SK-N-SH (cell line): ENCODE data around the gene CDCP1. TPM values are rescaled to one million over a fixed set of nuclear protein-coding genes. Genes with fewer than 3 reads are reported as not detected.
A peak's percentile ranks its signal among the peaks of the same experiment; 100 is the strongest.

Source experiments
- CTCF ChIA-PET: fragments of 300-600, 350-600 bp; formaldehyde crosslinking; extraction: SDS; loops from one replicate; lab custom pipeline; 2021; lab: Yijun Ruan, JAX
- POLR2A ChIA-PET: fragments of 350-600 bp; sonication (Branson Sonifier 250); formaldehyde crosslinking; extraction: SDS; loops from one replicate; lab custom pipeline; 2020; ENCODE audit warnings: antibody characterized with exemption, inconsistent platforms; lab: Yijun Ruan, JAX
- DNase-seq: peaks from one replicate; pipeline ENCODE4 v3.0.0; 2012
- H2AFZ ChIP-seq: fragments of 200-600 bp; sonication (generic); 2 replicates; pipeline ENCODE4 v1.8.1; 2016; ENCODE audit warnings: antibody characterized with exemption, mild to moderate bottlenecking, low read depth
- H3F3A ChIP-seq: fragments of 200-600 bp; sonication (generic); replicated peaks from 2 replicates; pipeline ENCODE3; 2016; ENCODE audit warnings: antibody characterized with exemption, mild to moderate bottlenecking; ENCODE audit not compliant: insufficient read depth
- H3K27ac ChIP-seq, 2 experiments: fragments of 200-500 bp in 1 of 2; fragments of 200-600 bp in 1 of 2; sonication (Bioruptor generic) in 1 of 2; sonication (generic), shearing (Covaris generic) in 1 of 2; 2 replicates each; pipeline versions ENCODE4 v1.5.1 to v1.6.1; 2014 to 2016; ENCODE audit warnings: low read depth in 2 of 2, inconsistent platforms in 1 of 2, low read length in 1 of 2, mild to moderate bottlenecking in 1 of 2, mixed read lengths in 1 of 2
- H3K27me3 ChIP-seq: fragments of 200-600 bp; sonication (generic), shearing (Covaris generic); 2 replicates; pipeline ENCODE4 v1.6.1; 2016; ENCODE audit warnings: mixed run types; ENCODE audit not compliant: insufficient read depth
- H3K36me3 ChIP-seq, 2 experiments: fragments of 200-500 bp in 1 of 2; fragments of 200-600 bp in 1 of 2; sonication (Bioruptor generic) in 1 of 2; sonication (generic) in 1 of 2; replicated peaks in 1 of 2; 2 replicates each; pipeline versions ENCODE3 to v1.5.1; 2014 to 2016; ENCODE audit warnings: low read length in 1 of 2, mild to moderate bottlenecking in 1 of 2; ENCODE audit not compliant: insufficient read depth in 2 of 2, control insufficient read depth in 1 of 2
- H3K4me1 ChIP-seq, 2 experiments: fragments of 200-500 bp in 1 of 2; fragments of 200-600 bp in 1 of 2; sonication (Bioruptor generic) in 1 of 2; sonication (generic), shearing (Covaris generic) in 1 of 2; 2 replicates each; pipeline versions ENCODE4 v1.5.1 to v1.6.1; 2014 to 2016; ENCODE audit warnings: low read depth in 1 of 2, low read length in 1 of 2, mixed run types in 1 of 2; ENCODE audit not compliant: insufficient read depth in 2 of 2, control insufficient read depth in 1 of 2
- H3K4me2 ChIP-seq: fragments of 200-600 bp; sonication (generic), shearing (Covaris generic); 2 replicates; pipeline ENCODE4 v1.6.1; 2017; ENCODE audit warnings: mixed run types
- H3K4me3 ChIP-seq, 2 experiments: fragments of 200-500 bp in 1 of 2; fragments of 200-600 bp in 1 of 2; sonication (Bioruptor generic) in 1 of 2; sonication (generic), shearing (Covaris generic) in 1 of 2; 2 replicates each; pipeline versions ENCODE4 v1.5.1 to v1.8.1; 2014 to 2016; ENCODE audit warnings: low read depth in 2 of 2, inconsistent platforms in 1 of 2, low read length in 1 of 2, mild to moderate bottlenecking in 1 of 2, mixed read lengths in 1 of 2, moderate library complexity in 1 of 2
- H3K79me2 ChIP-seq: fragments of 200-600 bp; sonication (generic); 2 replicates; pipeline ENCODE4 v1.8.1; 2017; ENCODE audit warnings: mild to moderate bottlenecking; ENCODE audit not compliant: insufficient read depth
- H3K9ac ChIP-seq: fragments of 200-600 bp; sonication (generic); 2 replicates; pipeline ENCODE4 v1.6.1; 2017; ENCODE audit warnings: mixed run types
- H3K9me2 ChIP-seq: fragments of 200-600 bp; sonication (generic); 2 replicates; pipeline ENCODE4 v1.6.1; 2017; ENCODE audit warnings: mixed run types
- H3K9me3 ChIP-seq: fragments of 200-600 bp; sonication (generic); 2 replicates; pipeline ENCODE4 v1.6.1; 2017; ENCODE audit warnings: mixed run types, mild to moderate bottlenecking, moderate library complexity
- H4K20me1 ChIP-seq: fragments of 200-600 bp; sonication (generic); 2 replicates; pipeline ENCODE4 v1.6.1; 2017; ENCODE audit warnings: mild to moderate bottlenecking, mixed run types; ENCODE audit not compliant: insufficient read depth
- ELF1 ChIP-seq: IDR thresholded peaks from 2 replicates; pipeline ENCODE4 v1.4.0; 2012
- EZH2phosphoT487 ChIP-seq: fragments of 200-600 bp; sonication (generic); IDR thresholded peaks from 2 replicates; pipeline ENCODE4 v1.6.1; 2017; ENCODE audit warnings: low read depth, mixed run types, mild to moderate bottlenecking, antibody characterized with exemption, moderate library complexity, borderline replicate concordance
- FOSL2 ChIP-seq: IDR thresholded peaks from 2 replicates; pipeline ENCODE4 v1.4.0; 2012; ENCODE audit warnings: low read depth, mild to moderate bottlenecking, moderate library complexity, borderline replicate concordance
- FOXJ3 ChIP-seq: sonication (generic); formaldehyde crosslinking; IDR thresholded peaks from 2 replicates; pipeline ENCODE4 v1.5.1; 2020; ENCODE audit warnings: mild to moderate bottlenecking, missing genetic modification reagents
- GABPA ChIP-seq: IDR thresholded peaks from 2 replicates; pipeline ENCODE4 v1.4.0; 2012; ENCODE audit warnings: low read depth, mild to moderate bottlenecking
- GATA2 ChIP-seq: sonication (generic); formaldehyde crosslinking; IDR thresholded peaks from 2 replicates; pipeline ENCODE4 v1.5.0; 2020; ENCODE audit warnings: mild to moderate bottlenecking, missing genetic modification reagents
- MEF2A ChIP-seq: IDR thresholded peaks from 2 replicates; pipeline ENCODE4 v1.4.0; 2012; ENCODE audit warnings: low read depth, borderline replicate concordance
- POLR2AphosphoS5 ChIP-seq: IDR thresholded peaks from 2 replicates; pipeline ENCODE4 v1.6.1; 2012; ENCODE audit warnings: low read depth, low read length
- RAD21 ChIP-seq: IDR thresholded peaks from 2 replicates; pipeline ENCODE4 v1.6.1; 2012; ENCODE audit warnings: mild to moderate bottlenecking, low read length
- RCOR1 ChIP-seq: fragments of 150-350 bp; IDR thresholded peaks from 2 replicates; pipeline ENCODE4 v1.6.1; 2017; ENCODE audit warnings: antibody characterized with exemption, low read length
- SMC3 ChIP-seq: IDR thresholded peaks from 2 replicates; pipeline ENCODE4 v1.6.1; 2012; ENCODE audit warnings: low read depth, low read length, improper control_type of control experiment
- TEAD4 ChIP-seq: IDR thresholded peaks from 2 replicates; pipeline ENCODE4 v1.4.0; 2012; ENCODE audit warnings: mild to moderate bottlenecking, borderline replicate concordance; ENCODE audit not compliant: insufficient read depth
- YY1 ChIP-seq: IDR thresholded peaks from 2 replicates; pipeline ENCODE4 v1.4.0; 2012; ENCODE audit warnings: low read depth, mild to moderate bottlenecking
- WGBS: methylation state at CpG from one replicate; pipeline ENCODE4 v1.1.6; 2017; ENCODE audit warnings: low lambda C conversion rate; 5-methylcytosine and 5-hydroxymethylcytosine counted together
- polyA plus RNA-seq, 3 experiments: library from polyadenylated mRNA; depleted of rRNA; stranded (reverse); fragments of >200 nt; gene quantifications; 2 replicates each; pipeline ENCODE4 v1.2.3, GENCODE V29; 2012
- TF ChIP-seq, protein P1 (sequence below): IDR thresholded peaks from 2 replicates; pipeline ENCODE4; 2012
- TF ChIP-seq, protein P2 (sequence below): fragments of 150-350 bp; IDR thresholded peaks from 2 replicates; pipeline ENCODE4 v1.6.1; 2016; ENCODE audit warnings: mild to moderate bottlenecking, low read depth, low read length
- TF ChIP-seq, protein P3 (sequence below): fragments of 150-350 bp; IDR thresholded peaks from 2 replicates; pipeline ENCODE4 v1.6.1; 2017; ENCODE audit warnings: antibody characterized with exemption, low read length, low read depth, borderline replicate concordance
- TF ChIP-seq, protein P4 (sequence below): IDR thresholded peaks from 2 replicates; pipeline ENCODE4 v1.4.0; 2012; ENCODE audit warnings: low read depth
- TF ChIP-seq, protein P5 (sequence below): fragments of 200-600 bp; sonication (generic); IDR thresholded peaks from 2 replicates; pipeline ENCODE4 v1.6.1; 2017; ENCODE audit warnings: antibody characterized with exemption, mild to moderate bottlenecking, moderate library complexity
- TF ChIP-seq, protein P6 (sequence below): IDR thresholded peaks from 2 replicates; pipeline ENCODE4 v1.4.0; 2012; ENCODE audit warnings: low read depth, borderline replicate concordance

The CDCP1 gene
- polyA plus RNA-seq, 1 of the 3 experiments (the other 2 are of a cell fraction), result 3.6 TPM

DNA sequence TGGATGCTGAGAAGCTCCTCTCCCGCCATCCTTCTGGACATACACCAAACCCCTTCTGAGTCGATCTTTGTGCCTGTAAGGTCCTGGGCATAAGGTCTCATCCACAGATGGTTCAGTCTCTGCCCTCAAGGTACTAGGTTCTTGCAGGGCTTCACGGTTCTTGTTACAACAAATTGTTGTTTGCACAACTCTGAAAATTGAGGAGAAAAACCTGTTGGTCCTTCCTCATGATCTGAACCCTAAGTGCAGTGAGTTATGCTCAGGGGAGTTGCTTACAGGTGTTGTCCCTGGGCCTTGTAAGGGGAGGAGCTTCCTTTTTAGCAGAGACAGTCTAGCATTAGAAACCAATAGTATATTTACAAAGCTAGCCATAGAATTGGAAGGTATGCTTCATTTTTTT, 15.7 kb downstream of the CDCP1 start (continued):
- TF ChIP-seq TEAD4, result no peak
- no peak for TF ChIP-seq FOSL2
- TF ChIP-seq YY1, result no peak

DNA sequence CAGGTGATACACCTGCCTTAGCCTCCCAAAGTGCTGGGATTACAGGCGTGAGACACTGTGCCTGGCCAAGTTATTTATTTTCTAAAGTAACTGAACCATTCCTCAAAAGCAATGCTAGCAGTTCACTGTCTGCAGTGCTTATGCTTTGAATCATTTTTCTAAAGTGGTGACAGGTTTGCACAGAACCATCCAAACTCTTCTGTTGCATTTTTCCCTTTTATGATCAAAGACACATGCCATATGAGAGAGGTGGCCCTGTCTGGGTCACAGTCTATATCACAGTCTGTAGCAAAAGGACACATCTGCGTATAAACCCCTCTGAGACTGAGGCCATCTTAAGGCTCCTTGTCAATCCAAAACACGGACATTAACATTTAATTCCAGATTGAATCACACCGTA, 17.2 kb downstream of the CDCP1 start:
- H4K20me1 ChIP-seq, result no peaks in the 10 kb centered on the region
- no peak for DNase-seq
- 96% methylated on average over 4 of the region's 4 CpGs for WGBS
- no peaks in the 10 kb centered on the region for H3K79me2 ChIP-seq
- POLR2A ChIA-PET, result no interaction called here
- H3K4me1 ChIP-seq, result peaks cover 3 to 28% of the 10 kb centered on the region in 2 experiments; a peak in 3 of 4 replicates
- H3K9ac ChIP-seq, result no peak overlapping the region
- no peak overlapping the region for H3K4me3 ChIP-seq
- no peaks in the 10 kb centered on the region for H3K9me3 ChIP-seq
- H3K4me2 ChIP-seq, result no peak overlapping the region
- no peak overlapping the region for H2AFZ ChIP-seq
- TF ChIP-seq, protein P1, sequence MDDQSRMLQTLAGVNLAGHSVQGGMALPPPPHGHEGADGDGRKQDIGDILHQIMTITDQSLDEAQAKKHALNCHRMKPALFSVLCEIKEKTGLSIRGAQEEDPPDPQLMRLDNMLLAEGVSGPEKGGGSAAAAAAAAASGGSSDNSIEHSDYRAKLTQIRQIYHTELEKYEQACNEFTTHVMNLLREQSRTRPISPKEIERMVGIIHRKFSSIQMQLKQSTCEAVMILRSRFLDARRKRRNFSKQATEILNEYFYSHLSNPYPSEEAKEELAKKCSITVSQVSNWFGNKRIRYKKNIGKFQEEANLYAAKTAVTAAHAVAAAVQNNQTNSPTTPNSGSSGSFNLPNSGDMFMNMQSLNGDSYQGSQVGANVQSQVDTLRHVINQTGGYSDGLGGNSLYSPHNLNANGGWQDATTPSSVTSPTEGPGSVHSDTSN, result peak; percentile 18; the same call in 1 of the 2 replicates
- no peak for TF ChIP-seq GABPA
- no peaks in the 10 kb centered on the region for H3K9me2 ChIP-seq
- H3K27me3 ChIP-seq, result no peaks in the 10 kb centered on the region
- H3K27ac ChIP-seq, result no peak overlapping the region
- H3K36me3 ChIP-seq, result no peaks in the 10 kb centered on the region
- H3F3A ChIP-seq, result peaks cover 19% of the 10 kb centered on the region
- CTCF ChIA-PET, result interaction anchor here (1.4 kb wide), 1 partner anchor 10 kb away, joined by 3 read pairs; no protein-coding TSS in a partner anchor

DNA sequence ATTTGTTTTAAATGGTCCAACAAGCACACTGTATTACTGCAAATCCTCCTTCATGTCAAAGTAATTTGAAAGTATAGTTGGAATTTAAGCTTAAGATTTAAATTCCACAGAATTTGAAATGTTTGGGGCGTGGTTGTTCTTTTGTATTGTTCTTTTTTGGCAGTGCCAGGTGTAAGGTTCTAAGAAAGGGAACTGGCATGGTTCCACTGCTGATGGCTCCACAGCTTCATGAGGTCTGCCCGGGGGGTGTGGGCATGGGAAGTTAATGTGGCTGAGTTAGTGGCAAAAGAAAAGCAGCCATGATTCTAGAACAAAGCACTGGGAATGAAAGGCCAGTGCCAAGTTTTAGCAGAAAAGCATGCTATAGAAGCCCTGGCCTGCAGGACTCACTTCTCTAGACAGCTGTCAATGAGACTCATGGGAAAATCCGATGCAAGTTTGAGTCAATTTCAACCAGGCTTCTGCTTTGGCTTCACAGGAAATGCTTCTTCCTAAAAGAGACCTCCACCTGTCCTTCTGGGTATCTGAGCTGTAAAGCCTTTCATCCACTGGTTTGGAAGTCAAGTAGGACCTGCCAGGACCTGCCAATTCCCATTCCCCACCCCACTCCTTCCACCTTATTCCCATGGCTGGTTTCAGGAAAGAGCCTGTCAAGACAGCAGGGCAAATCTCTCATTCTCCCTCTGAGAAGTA, 18.9 kb downstream of the CDCP1 start:
- peaks cover 36% of the 10 kb centered on the region for H3F3A ChIP-seq
- H3K4me2 ChIP-seq, result no peak overlapping the region
- H4K20me1 ChIP-seq, result no peaks in the 10 kb centered on the region
- no peaks in the 10 kb centered on the region for H3K9me2 ChIP-seq
- no peak overlapping the region for H3K9ac ChIP-seq
- WGBS, result 97% methylated on average over 3 of the region's 3 CpGs
- no peak overlapping the region for H2AFZ ChIP-seq
- peaks cover 3 to 42% of the 10 kb centered on the region in 2 experiments; a peak in 3 of 4 replicates for H3K4me1 ChIP-seq
- POLR2A ChIA-PET, result no interaction called here
- H3K4me3 ChIP-seq, result no peak overlapping the region
- DNase-seq, result no peak
- H3K36me3 ChIP-seq, result no peaks in the 10 kb centered on the region
- no peak overlapping the region for H3K27ac ChIP-seq
- H3K79me2 ChIP-seq, result no peaks in the 10 kb centered on the region
- H3K27me3 ChIP-seq, result no peaks in the 10 kb centered on the region
- CTCF ChIA-PET, result interaction anchor here (1.2 kb wide), 1 partner anchor 83 kb away, joined by 3 read pairs; no protein-coding TSS in a partner anchor
- no peaks in the 10 kb centered on the region for H3K9me3 ChIP-seq
- TF ChIP-seq EZH2phosphoT487 (no peak), POLR2AphosphoS5 (no peak), GATA2 (CRISPR knock-in tag) (no peak), MEF2A (no peak), FOSL2 (no peak), SMC3 (no peak), TEAD4 (no peak), RCOR1 (no peak), RAD21 (no peak), ELF1 (no peak), GABPA (no peak), YY1 (no peak), FOXJ3 (CRISPR knock-in tag) (no peak)
- TF ChIP-seq, protein P2, sequence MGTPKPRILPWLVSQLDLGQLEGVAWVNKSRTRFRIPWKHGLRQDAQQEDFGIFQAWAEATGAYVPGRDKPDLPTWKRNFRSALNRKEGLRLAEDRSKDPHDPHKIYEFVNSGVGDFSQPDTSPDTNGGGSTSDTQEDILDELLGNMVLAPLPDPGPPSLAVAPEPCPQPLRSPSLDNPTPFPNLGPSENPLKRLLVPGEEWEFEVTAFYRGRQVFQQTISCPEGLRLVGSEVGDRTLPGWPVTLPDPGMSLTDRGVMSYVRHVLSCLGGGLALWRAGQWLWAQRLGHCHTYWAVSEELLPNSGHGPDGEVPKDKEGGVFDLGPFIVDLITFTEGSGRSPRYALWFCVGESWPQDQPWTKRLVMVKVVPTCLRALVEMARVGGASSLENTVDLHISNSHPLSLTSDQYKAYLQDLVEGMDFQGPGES, result no peak
- TF ChIP-seq, protein P3, sequence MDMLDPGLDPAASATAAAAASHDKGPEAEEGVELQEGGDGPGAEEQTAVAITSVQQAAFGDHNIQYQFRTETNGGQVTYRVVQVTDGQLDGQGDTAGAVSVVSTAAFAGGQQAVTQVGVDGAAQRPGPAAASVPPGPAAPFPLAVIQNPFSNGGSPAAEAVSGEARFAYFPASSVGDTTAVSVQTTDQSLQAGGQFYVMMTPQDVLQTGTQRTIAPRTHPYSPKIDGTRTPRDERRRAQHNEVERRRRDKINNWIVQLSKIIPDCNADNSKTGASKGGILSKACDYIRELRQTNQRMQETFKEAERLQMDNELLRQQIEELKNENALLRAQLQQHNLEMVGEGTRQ, result no peak
- TF ChIP-seq, protein P4, sequence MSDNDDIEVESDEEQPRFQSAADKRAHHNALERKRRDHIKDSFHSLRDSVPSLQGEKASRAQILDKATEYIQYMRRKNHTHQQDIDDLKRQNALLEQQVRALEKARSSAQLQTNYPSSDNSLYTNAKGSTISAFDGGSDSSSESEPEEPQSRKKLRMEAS, result no peak
- TF ChIP-seq, protein P5, sequence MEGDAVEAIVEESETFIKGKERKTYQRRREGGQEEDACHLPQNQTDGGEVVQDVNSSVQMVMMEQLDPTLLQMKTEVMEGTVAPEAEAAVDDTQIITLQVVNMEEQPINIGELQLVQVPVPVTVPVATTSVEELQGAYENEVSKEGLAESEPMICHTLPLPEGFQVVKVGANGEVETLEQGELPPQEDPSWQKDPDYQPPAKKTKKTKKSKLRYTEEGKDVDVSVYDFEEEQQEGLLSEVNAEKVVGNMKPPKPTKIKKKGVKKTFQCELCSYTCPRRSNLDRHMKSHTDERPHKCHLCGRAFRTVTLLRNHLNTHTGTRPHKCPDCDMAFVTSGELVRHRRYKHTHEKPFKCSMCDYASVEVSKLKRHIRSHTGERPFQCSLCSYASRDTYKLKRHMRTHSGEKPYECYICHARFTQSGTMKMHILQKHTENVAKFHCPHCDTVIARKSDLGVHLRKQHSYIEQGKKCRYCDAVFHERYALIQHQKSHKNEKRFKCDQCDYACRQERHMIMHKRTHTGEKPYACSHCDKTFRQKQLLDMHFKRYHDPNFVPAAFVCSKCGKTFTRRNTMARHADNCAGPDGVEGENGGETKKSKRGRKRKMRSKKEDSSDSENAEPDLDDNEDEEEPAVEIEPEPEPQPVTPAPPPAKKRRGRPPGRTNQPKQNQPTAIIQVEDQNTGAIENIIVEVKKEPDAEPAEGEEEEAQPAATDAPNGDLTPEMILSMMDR, result no peak
- TF ChIP-seq, protein P6, sequence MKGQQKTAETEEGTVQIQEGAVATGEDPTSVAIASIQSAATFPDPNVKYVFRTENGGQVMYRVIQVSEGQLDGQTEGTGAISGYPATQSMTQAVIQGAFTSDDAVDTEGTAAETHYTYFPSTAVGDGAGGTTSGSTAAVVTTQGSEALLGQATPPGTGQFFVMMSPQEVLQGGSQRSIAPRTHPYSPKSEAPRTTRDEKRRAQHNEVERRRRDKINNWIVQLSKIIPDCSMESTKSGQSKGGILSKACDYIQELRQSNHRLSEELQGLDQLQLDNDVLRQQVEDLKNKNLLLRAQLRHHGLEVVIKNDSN, result no peak
